ENCODE measurements around the gene TRDN. TPM values are rescaled to one million over a fixed set of nuclear protein-coding genes. Genes with fewer than 3 reads are reported as not detected.

TRDN gene
- total RNA-seq, 2 donors from 2014 or later, result 1.9 to 2.2 TPM

GRCh38 chr6:123547216-123547978 is 89.4 kb downstream of the TRDN start:
- H3K27ac ChIP-seq, result no peak overlapping the region
- no peaks in the 10 kb centered on the region for H3K27me3 ChIP-seq (replicated peaks; ENCODE audit: insufficient read depth)
- H3K4me1 ChIP-seq (replicated peaks), result no peaks in the 10 kb centered on the region
- H3K9me3 ChIP-seq, result no peaks in the 10 kb centered on the region
- no peak overlapping the region for H3K4me3 ChIP-seq
- no peak for TF ChIP-seq POLR2A (IDR thresholded peaks at IDR 0.05)
- TF ChIP-seq POLR2AphosphoS5 (IDR thresholded peaks at IDR 0.05), result no peak
- no peak for TF ChIP-seq CTCF (IDR thresholded peaks at IDR 0.05)
- DNase-seq (ENCODE audit: low spot score), result no peak
- no peaks in the 10 kb centered on the region for H3K36me3 ChIP-seq
- intact Hi-C loops (cut with DNase I), result no loop called here

- TF ChIP-seq POLR2A (IDR thresholded peaks at IDR 0.05) (no peak), POLR2AphosphoS5 (IDR thresholded peaks at IDR 0.05) (no peak)
- no peaks in the 10 kb centered on the region for H3K36me3 ChIP-seq
- H3K27me3 ChIP-seq (replicated peaks; ENCODE audit: insufficient read depth), result no peaks in the 10 kb centered on the region
- DNase-seq (ENCODE audit: low spot score), result no peak
- intact Hi-C loops (cut with DNase I), result no loop called here
- H3K9me3 ChIP-seq, result no peaks in the 10 kb centered on the region
- H3K4me3 ChIP-seq, result no peak overlapping the region
- H3K4me1 ChIP-seq (replicated peaks), result no peaks in the 10 kb centered on the region
- 80% methylated on average over 2 of the region's 2 CpGs for WGBS
- no peak overlapping the region for H3K27ac ChIP-seq
Measured at GRCh38 chr6:123546537-123546936, 90.2 kb downstream of the TRDN start.

GRCh38 chr6:123541462-123541861 is 95.3 kb downstream of the TRDN start:
- no peak for DNase-seq (ENCODE audit: low spot score)
- H3K27ac ChIP-seq, result no peak overlapping the region
- no peaks in the 10 kb centered on the region for H3K27me3 ChIP-seq (replicated peaks; ENCODE audit: insufficient read depth)
- H3K36me3 ChIP-seq, result no peaks in the 10 kb centered on the region
- no peak overlapping the region for H3K4me3 ChIP-seq
- TF ChIP-seq POLR2A (IDR thresholded peaks at IDR 0.05) (no peak), CTCF (IDR thresholded peaks at IDR 0.05) (no peak), POLR2AphosphoS5 (IDR thresholded peaks at IDR 0.05) (no peak)
- H3K9me3 ChIP-seq, result no peaks in the 10 kb centered on the region
- intact Hi-C loops (cut with DNase I), result no loop called here
- no peaks in the 10 kb centered on the region for H3K4me1 ChIP-seq (replicated peaks)
- WGBS, result 83% methylated on average over 4 of the region's 4 CpGs

- Histone ChIP-seq H3K27ac (no peak overlapping the region), H3K9me3 (no peaks in the 10 kb centered on the region), H3K27me3 (replicated peaks; ENCODE audit: insufficient read depth) (no peaks in the 10 kb centered on the region), H3K4me1 (replicated peaks) (no peaks in the 10 kb centered on the region), H3K4me3 (no peak overlapping the region), H3K36me3 (no peaks in the 10 kb centered on the region)
- 40% methylated on average over 2 of the region's 2 CpGs for WGBS
- DNase-seq (ENCODE audit: low spot score), result no peak
- intact Hi-C loops (cut with DNase I), result no loop called here
- no peak for TF ChIP-seq POLR2AphosphoS5 (IDR thresholded peaks at IDR 0.05)
- TF ChIP-seq CTCF (IDR thresholded peaks at IDR 0.05), result no peak
Measured at GRCh38 chr6:123533862-123534648, 102.7 kb downstream of the TRDN start.

GRCh38 chr6:123529843-123530242 is 106.9 kb downstream of the TRDN start:
- no peak overlapping the region for H3K4me3 ChIP-seq
- H3K4me1 ChIP-seq (replicated peaks), result no peaks in the 10 kb centered on the region
- no peak for TF ChIP-seq CTCF (IDR thresholded peaks at IDR 0.05)
- no peak for TF ChIP-seq POLR2AphosphoS5 (IDR thresholded peaks at IDR 0.05)
- TF ChIP-seq POLR2A (IDR thresholded peaks at IDR 0.05), result no peak
- H3K9me3 ChIP-seq, result no peaks in the 10 kb centered on the region
- H3K27ac ChIP-seq, result no peak overlapping the region
- intact Hi-C loops (cut with DNase I), result no loop called here
- no peaks in the 10 kb centered on the region for H3K27me3 ChIP-seq (replicated peaks; ENCODE audit: insufficient read depth)
- 24% methylated on average over 1 of the region's 1 CpG for WGBS
- no peaks in the 10 kb centered on the region for H3K36me3 ChIP-seq
- DNase-seq (ENCODE audit: low spot score), result no peak
